ENCODE data around the gene INS. TPM values are rescaled to one million over a fixed set of nuclear protein-coding genes. Genes with fewer than 3 reads are reported as not detected.

The INS gene
- total and polyA plus RNA-seq, 10 of the 15 experiments (the other 5 are each of a cell fraction or from before 2014, with no cell fraction given) = not detected

DNA sequence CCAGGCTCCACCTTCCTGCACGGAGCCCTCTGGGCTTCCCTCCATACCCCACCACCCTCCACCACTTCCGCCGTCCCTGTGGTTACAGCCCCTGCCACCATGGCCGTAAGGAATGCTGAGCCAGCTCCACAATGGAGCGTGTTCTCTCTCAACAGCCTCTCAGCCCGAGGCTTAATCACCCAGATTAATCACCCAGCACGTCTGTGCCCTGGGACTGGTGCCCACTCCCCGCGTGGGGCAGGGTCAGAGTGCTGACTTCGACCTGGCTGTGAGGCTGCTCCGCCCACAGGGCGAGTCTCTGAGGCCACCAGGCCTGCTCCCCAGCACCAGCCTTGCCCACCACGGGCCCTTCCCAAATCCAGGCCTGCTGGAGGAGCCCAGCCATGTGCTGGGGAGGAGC is 14.7 kb upstream of the INS start:
- ChIA-PET SMC1A (ENCODE audit: uncharacterized antibody, unreplicated experiment) (no interaction called here), CTCF (no interaction called here), POLR2A (no interaction called here), RAD21 (ENCODE audit: unreplicated experiment) (no interaction called here)
- Histone ChIP-seq H3K27ac (ENCODE audit: control insufficient read depth, insufficient read depth) (no peak overlapping the region), H3K4me1 (ENCODE audit: control insufficient read depth, insufficient read depth, low read length) (no peaks in the 10 kb centered on the region), H3K4me2 (ENCODE audit: control insufficient read depth, insufficient read depth) (no peak overlapping the region), H3K9ac (ENCODE audit: control insufficient read depth, insufficient read depth, low read length) (no peak overlapping the region), H2AFZ (ENCODE audit: control insufficient read depth, low read depth, low read length) (no peak overlapping the region), H4K20me1 (ENCODE audit: control insufficient read depth, insufficient read depth) (no peaks in the 10 kb centered on the region), H3K9me3 (replicated peaks; ENCODE audit: control insufficient read depth, insufficient read depth, low read length) (no peaks in the 10 kb centered on the region), H3K27me3 (replicated peaks in 1 of 2; ENCODE audit: control insufficient read depth in 2 of 2, insufficient read depth in 2 of 2, low read length in 1 of 2) (no peaks in the 10 kb centered on the region; a peak in 1 of 4 replicates), H3K79me2 (ENCODE audit: control insufficient read depth, insufficient read depth, low read length) (no peaks in the 10 kb centered on the region), H3K4me3 (no peak overlapping the region), H3K36me3 (ENCODE audit: control insufficient read depth in 2 of 2, insufficient read depth in 2 of 2, low read length in 1 of 2) (no peaks in the 10 kb centered on the region)
- intact Hi-C loops (cut with micrococcal nuclease; ENCODE audit: unreplicated experiment) (no loop called here), in situ Hi-C loops (cut with MboI) (no loop called here)
- no peak for FAIRE-seq
- no peak for ATAC-seq
- no TSS peak for BruUV-seq (replicated peaks)
- 28% methylated on average over 13 of the region's 13 CpGs for WGBS (ENCODE audit: insufficient coverage, insufficient replicate concordance, low lambda C conversion rate, missing lambda C conversion rate)
- DNase-seq (ENCODE audit: low read depth, low spot score) = no peak
- TF ChIP-seq SREBF2 (IDR thresholded peaks at IDR 0.05; ENCODE audit: low read length) (no peak), RELB (IDR thresholded peaks at IDR 0.05; ENCODE audit: low read depth) (no peak), STAT3 (IDR thresholded peaks at IDR 0.05; ENCODE audit: low read depth, low read length) (no peak), BCLAF1 (IDR thresholded peaks at IDR 0.05) (no peak), SRF (IDR thresholded peaks at IDR 0.05; ENCODE audit: low read depth in 2 of 2, low read length in 2 of 2) (no peak), BCL11A (IDR thresholded peaks at IDR 0.05; ENCODE audit: low read depth, low read length) (no peak), SMC3 (IDR thresholded peaks at IDR 0.05; ENCODE audit: borderline replicate concordance, low read length) (no peak), RUNX3 (IDR thresholded peaks at IDR 0.05; ENCODE audit: low read length) (no peak), IRF4 (IDR thresholded peaks at IDR 0.05; ENCODE audit: low read depth, low read length) (no peak), SIN3A (IDR thresholded peaks at IDR 0.05; ENCODE audit: low read depth, low read length) (no peak), POLR2AphosphoS5 (IDR thresholded peaks at IDR 0.05; ENCODE audit: low read length) (no peak), EP300 (IDR thresholded peaks at IDR 0.05; ENCODE audit: borderline replicate concordance in 1 of 2, control insufficient read depth in 1 of 2, low read depth in 2 of 2, low read length in 2 of 2) (no peak), CEBPZ (IDR thresholded peaks at IDR 0.05; ENCODE audit: low read depth, low read length) (no peak), SMARCA5 (IDR thresholded peaks at IDR 0.05) (no peak)
- TF ChIP-seq, protein P1, sequence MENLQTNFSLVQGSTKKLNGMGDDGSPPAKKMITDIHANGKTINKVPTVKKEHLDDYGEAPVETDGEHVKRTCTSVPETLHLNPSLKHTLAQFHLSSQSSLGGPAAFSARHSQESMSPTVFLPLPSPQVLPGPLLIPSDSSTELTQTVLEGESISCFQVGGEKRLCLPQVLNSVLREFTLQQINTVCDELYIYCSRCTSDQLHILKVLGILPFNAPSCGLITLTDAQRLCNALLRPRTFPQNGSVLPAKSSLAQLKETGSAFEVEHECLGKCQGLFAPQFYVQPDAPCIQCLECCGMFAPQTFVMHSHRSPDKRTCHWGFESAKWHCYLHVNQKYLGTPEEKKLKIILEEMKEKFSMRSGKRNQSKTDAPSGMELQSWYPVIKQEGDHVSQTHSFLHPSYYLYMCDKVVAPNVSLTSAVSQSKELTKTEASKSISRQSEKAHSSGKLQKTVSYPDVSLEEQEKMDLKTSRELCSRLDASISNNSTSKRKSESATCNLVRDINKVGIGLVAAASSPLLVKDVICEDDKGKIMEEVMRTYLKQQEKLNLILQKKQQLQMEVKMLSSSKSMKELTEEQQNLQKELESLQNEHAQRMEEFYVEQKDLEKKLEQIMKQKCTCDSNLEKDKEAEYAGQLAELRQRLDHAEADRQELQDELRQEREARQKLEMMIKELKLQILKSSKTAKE (IDR thresholded peaks at IDR 0.05; ENCODE audit: low read depth, poor library complexity, severe bottlenecking) = no peak
